ENCODE data around the gene HDLBP.
"Not testable (repeated sequence)": the region's sequence is repeated elsewhere in the genome, so short reads cannot be mapped to it uniquely, and the experiment has no call there.

HDLBP gene

DNA sequence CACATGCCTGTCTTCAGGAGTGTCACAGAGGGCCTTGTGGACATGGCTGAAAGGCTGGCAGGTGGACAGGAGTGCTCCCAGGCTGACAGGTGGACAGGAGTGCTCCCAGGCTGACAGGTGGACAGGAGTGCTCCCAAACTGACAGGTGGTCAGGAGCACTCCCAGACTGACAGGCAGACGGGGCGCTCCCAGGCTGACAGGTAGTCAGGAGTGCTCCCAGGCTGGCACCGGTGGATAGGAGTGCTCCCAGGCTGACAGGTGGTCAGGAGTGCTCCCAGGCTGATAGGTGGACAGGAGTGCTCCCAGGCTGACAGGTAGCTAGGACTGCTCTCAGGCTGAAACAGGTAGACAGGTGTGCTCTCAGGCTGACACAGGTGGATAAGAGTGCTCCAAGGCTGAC lies 110.4 kb downstream of the HDLBP start:
- no peak for DNase-seq

DNA sequence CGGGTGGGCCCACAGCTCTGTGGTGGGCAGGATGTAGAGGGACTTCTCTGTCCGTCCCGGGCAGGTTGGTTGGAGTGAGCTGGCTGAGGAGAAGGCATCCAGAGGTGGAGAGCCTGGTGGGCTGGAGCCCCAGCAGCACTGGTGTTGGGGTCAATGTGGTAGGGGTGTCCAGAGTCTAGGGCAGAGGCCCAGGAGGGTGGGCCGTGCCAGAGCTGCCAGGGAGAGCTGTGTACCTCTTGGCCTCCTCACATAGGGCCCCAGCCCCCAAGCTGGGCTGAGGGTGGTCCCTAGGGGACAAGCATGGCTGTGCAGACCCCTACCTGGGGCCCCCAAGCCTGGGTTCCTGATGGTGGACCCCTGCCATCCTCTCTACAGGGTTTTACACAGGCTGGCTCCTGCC lies 111.0 kb downstream of the HDLBP start:
- no peak for DNase-seq

DNA sequence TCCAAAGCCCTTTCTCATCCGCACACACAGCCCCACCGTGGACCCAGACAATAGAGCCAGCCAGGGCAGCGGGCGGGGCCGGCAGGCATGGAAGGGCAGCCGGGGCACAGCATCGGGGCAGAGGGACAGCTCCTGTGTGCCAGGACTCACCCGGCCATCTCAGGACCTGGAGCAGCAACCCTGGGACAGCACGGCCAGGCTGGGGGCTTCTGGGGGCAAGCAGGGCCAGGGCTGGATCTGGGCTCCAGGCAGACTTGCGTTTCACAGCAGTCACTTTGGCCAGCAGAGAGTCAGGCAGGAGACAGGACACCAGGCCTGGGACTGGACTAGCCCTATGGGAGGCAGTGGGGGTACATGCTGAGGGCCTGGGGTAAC lies 111.5 kb downstream of the HDLBP start:
- DNase-seq: no peak

DNA sequence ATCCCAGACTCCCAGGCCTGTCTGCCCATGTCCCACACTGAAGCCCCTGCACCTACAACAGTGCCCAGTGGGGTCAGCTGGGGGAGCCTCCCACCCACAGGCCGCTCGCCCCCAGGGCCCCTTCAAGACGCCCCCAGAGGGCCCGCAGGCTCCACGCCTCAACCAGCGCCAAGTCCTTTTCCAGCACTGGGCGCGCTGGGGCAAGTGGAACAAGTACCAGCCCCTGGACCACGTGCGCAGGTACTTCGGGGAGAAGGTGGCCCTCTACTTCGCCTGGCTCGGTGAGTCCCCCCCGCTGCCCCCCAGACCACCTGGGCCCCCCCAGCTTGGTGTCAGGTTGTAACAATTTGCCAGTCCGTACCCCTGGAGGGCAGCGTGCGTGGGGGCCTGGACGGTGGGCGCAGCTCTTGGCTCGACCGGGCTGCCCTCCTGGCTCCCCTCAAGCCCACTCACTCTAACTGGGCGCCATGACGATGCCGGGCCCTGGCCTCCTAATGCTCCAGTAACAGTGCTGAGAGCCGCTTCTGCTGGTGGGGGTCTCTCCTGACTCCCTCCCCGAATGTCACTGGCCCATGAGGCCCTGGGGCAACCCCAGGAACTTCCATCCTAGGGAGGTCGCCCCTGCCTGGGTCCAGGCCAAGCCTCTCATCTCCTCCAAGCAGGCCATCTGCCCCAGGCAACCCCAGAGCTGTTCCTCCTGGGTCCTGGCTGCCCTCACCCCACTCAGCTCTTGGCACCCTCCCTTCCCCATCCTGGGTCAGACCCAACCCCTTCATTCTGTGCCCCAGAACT lies 112.1 kb downstream of the HDLBP start:
- no peak for DNase-seq

DNA sequence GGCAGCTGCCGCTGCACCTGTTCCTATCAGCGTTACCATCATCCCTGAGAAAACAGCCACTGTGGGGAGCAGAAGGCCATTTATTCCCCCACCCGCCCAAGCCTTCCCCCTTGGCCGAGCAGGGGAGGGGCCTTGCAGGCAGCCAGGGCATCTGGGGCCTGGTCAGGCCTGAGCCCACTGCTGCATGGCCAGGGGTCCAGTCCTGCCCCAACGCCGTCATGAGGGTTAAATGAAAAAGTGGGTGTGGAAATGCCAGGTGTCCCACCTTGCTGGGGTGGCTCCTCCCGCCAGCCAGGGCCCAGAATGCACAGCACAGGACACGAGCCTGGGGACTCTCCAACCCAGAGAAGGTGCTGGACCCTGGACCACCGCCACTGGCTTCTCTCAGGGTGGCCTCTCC lies 112.8 kb downstream of the HDLBP start:
- no peak for DNase-seq

DNA sequence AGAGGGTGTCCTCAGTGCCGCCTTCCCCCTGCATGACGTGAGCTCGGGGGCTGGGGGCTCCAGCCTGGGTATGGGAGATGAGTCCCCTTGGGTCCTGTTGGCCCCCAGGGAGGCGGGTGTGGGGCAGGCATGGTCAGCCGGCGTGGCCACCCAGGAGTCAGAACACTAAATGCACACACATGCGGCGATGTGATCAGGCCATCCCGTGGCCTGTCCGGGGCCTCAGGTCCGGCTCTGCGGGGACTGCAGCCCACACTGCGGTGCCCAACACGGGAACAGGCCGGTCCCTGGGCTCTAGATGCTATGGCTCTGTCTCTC lies 113.2 kb downstream of the HDLBP start:
- no peak for DNase-seq

DNA sequence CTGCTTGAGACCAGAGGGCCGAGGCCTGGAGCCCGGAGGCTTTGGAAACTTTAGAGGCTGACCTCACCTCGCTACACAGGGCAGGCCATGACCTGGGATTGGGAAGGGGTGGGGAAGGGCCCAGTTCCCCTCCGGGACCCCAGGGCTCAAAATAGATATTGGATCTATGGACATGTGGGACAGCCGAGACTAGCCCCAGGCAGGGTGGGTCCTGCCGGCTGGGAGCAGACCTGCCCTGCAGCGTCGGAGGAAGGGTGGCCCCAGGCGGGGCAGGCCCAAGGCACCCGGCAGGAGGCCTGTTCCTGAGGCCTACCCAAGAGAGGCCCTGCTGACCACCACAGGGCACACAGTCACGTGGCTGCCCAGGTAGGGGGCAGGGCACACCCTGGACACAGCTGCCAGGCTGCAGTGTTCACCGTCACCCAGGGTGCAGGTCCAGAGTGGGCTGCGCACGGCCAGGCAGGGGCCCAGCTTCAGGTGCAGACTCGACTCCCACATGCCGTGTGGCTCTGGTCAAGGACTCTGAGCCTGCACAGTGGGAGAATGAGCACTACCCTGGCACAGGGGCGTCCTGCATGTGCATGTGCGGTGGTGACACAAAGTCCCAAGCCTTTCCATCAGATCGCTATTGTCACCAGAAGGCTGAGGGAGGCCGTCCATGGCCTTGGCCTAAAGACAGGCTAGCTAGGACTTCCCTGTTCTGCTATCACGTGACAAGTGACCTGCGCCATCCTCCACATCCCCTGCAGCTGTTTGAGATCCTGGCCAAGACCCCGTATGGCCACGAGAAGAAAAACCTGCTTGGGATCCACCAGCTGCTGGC lies 113.8 kb downstream of the HDLBP start:
- no peak for DNase-seq

DNA sequence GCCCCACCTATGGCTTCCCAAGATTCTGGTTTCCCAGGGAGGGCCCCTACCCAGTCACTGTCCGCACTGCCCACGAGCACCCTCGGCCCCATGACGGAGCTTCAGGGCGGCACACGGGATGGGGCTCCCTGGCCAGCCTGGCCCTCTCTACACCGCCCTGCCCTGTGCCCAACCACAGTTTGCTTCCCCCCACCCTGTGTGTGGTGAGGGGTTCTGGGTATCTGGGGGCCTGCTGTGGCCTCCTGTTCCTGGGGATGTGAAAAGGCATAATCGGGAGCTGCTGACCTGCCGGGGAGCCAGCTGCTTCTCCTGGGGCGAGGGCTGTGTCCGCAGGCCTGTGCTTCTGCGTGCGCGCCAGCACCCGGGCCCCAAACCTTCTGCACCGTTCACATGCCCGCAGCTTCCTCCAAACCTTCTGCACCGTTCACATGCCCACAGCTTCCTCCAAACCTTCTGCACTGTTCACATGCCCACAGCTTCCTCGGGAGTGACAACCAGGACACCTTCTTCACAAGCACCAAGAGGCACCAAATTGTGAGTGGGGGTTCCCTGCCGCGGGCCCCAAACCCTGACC lies 114.6 kb downstream of the HDLBP start:
- DNase-seq: no peak

DNA sequence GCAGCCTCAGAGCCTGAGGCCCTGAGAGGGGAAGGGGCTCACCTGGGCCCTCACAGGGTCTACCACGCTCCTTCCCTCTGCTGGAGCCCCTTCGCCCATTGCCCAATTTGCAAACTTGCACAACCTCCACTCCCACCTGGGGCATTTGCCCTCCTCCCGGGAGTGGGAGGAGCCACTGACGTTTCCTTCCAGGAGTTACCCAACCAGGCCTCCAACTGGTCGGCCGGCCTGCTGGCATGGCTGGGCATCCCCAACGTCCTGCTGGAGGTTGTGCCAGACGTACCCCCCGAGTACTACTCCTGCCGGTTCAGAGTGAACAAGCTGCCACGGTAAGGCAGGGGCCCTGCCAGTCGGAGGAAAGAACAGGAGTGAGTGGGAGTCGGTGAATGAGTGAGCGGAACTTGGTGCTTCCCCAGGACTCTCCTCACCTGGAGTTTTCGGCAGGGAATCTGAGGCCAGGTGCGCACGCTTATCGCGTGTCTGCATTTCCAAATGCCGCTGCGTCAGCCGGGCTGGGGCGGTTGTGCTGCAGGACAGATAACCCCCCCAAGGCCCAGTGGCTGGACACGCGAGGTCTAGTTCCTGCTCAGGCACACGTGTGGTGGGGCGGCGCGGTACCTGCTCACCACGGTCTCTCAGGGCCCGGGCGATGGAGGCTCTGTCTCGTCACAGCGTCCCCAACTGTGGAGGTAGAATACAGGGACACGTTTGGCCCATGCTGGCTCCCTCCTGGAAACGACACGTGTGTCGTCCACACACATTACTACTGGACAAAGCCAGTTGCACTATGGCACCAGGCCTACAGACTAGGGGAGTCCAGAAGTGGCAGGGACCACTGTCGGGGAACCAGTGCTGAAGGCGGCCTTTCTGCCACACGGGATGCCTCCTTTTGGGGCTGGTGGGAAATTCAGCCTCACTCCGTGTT lies 115.3 kb downstream of the HDLBP start:
- DNase-seq: no peak

DNA sequence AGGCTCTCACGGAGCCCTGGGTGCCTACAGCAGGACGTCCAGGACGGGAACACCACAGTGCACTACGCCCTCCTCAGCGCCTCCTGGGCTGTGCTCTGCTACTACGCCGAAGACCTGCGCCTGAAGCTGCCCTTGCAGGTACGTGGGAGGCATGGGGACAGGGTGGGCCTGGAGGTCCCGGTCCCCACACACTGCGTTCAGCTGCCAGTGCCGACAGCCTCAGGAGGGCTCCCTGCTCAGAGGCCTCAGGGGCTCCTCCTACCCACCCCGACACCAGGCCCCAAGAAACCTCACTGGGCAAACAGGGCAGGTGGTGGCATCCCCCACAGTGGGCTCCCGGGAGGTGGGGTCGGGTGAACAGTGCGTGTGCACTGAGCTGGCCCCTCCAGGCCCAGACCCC lies 116.2 kb downstream of the HDLBP start:
- DNase-seq: no peak

DNA sequence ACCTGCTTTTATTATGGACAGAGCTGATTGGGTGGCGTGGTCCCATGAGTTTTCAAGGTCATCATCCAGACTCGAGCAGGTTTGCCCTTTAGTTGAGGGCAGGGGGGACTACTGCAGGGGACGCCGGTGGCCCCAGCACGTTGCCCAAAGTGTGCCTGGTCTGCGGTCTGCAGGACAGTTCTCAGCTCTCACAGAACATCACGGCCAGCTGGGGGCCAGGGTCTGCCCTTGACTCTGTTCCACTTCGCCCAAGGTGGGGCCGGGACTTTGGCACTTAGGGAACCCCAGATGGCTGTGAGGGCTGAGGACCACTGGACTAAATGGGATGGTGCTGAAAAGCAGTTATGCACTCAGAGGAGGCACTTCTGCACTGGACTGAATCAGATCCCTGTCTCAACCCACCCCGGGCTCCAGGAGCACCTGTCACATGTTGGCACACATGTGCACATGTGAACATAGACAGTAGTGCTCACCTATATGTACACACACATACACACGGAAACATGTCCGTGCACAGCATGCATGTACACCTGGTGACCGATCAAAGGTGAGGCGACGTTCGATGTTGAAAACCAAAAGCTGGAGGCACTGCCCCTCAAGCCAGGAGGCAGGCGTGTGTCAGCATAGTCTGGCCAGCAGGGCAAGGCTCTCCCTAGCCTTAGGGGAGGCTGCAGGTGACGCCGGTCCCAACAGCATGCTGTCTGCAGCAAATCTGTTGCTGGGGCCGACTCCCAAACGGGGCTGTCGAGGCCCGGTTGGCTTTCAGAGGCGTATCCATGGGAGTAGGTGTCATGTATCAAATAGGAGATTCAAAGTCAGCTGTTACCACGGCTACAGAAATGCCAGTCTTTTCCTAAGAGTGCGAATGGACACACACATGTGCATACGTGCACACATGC lies 116.8 kb downstream of the HDLBP start:
- DNase-seq: no peak

DNA sequence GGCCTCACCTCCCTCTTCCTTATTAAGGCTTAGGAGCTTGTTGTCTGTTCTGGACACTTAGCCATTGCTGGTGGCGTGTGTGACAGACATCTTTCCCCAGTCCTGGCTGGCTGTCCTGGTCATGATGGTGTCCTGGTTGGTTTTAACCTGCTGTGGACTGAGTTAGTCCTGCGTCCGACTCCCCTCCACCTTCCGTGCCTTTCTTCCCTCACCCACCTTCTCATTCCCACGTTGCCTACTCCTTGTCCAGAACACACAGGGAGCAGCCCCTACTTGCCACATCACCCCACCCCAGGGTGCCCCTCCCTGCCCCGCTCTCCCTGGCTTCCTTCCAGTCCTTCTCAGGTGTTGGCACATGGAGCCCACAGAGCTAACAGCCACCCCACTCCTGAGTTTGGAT lies 117.5 kb downstream of the HDLBP start:
- no peak for DNase-seq

DNA sequence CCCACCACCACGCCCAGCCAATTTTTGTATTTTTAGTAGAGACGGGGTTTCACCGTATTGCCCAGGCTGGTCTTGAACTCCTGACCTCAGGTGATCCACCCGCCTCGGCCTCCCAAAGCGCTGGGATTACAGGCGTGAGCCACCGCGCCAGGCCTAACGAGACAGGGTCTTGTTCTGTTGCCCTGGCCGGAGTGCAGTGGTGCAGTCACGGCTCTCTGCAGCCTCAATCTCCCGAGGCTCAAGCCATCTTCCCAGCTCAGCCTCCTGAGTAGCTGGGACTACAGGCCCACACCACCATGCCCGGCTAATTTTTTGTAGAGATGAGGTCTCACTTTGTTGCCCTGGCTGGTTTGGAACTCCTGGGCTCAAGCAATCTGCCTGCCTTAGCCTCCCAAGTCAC lies 118.2 kb downstream of the HDLBP start:
- not testable (repeated sequence) for DNase-seq

DNA sequence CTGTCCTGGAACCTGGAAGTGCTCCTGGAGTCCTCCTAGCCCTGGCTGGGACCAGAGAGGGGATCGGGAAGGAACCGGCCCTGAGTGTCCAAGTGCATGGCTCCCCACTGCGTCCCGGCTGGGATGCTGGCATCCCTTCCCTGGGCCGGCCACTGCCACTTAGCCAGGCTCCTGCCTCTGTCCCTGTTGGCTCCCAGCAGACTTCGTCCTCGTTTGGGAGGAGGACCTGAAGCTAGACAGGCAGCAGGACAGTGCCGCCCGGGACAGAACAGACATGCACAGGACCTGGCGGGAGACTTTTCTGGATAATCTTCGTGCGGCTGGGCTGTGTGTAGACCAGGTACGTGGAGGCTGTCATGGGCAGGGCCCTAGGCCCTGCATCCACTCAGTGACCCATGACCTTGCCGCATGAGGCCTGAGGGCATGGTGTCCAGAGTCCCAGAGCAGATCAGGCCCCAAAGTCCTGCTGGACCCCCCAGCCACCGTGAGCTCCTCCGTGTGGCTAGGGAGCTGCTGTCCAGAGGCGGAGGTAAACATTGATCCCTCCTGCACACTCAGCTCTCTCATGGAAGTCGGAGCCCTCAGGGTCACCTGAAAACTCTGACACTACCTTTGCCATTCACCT lies 119.9 kb downstream of the HDLBP start:
- DNase-seq: no peak

DNA sequence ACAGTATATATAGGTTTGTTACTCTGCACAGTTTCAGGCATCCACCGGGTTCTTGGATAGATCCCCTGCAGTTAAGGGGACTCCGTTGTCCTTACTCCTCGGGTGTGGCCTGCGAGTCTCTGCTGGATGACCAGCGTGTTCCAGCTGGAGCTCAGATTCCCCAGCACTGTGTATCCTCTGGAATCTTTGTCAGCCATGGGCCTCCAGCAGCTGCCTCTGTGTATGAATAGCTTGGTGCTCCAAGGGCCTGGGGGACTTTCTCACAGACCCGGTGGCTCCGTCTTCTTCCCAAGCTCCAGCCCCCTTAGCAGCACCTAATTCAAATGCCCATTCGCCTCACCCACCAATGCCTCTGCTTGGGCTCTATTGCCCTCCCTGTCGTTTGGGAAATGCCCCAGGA lies 120.7 kb downstream of the HDLBP start:
- DNase-seq: no peak

DNA sequence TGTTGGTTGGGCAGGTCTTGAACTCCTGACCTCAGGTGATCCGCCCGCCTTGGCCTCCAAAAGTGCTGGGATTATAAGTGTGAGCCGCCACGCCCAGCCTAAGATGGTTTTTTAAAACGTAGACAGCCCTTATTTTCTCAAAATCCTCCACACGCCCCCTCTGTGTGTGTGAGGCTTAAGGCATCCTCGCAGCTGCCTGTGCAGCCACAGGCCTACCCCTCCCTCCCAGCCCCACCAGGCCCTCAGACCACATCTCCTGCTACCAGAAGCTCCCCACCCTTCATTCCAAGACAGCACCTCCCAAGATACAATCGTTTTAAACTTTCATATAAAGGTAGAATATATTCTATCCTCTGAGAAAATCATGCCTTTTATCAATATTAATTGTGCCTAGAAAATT lies 122.2 kb downstream of the HDLBP start:
- no peak for DNase-seq

DNA sequence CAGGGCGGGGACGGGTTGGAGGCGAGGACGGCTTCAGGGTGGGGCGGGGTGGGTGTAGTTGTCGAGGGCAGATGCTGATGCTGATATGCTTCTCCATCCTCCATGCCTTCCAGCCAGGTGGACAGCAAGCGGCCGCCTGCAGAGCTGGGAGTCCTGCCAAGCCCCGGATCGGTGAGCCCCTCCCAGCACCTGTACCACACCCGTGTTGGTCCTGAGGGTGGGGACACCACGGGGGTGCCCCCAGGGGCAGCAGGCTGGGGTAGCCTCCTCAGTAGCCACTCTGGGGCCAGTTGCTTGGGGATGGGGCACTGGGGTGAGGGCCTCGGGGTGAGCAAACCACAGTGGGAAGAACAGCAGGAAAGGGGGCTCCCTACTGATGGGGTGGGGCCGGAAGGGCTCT lies 124.4 kb downstream of the HDLBP start:
- peak; percentile 16 for DNase-seq

DNA sequence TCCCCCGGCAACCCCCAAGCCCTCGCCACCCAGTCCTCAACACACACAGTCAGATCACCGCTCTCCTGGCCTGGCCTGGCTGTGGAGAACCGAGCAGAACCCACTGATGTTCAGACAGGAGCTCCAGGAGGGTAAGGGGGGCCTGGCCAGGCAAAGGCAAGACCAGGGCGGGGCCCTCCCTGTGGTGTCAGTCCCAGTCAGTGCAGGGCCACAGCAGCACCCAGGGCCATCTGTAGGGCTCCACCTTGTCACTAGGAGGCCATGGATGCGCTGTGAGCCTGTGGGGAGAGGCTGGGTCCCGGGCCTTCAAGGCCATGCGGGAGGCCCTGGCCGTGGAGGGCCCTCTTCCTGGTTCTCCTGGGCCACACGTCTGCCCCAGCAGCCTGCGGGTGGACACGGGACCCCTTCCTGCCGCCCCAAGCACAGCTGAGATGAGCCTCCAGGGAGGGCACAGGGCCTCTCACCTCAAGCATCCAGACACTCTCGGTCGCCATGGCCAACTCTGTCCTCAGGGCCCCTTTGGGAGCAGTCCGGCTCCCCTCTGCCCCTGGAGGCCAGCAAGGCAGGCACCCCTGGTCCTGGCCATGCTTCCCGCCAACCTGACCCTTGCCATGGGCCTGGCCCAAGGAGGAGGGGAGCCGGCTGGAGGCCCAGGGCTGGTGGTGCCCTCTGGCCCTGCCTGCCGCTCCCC lies 125.0 kb downstream of the HDLBP start:
- DNase-seq: no peak

DNA sequence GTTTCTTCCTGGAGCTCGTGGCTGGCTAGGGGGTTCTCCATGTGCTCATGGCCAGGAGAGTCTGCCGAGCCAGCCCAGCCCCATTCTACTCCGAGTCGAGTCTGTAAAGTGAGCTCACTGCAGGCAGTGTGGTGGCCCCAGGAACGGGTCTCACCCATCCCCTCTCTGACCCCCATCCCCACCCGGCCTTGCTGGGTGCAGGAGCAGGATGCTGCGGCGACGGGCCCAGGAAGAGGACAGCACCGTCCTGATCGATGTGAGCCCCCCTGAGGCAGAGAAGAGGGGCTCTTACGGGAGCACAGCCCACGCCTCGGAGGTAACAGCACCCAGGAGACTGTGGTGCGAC lies 125.6 kb downstream of the HDLBP start:
- DNase-seq: no peak

DNA sequence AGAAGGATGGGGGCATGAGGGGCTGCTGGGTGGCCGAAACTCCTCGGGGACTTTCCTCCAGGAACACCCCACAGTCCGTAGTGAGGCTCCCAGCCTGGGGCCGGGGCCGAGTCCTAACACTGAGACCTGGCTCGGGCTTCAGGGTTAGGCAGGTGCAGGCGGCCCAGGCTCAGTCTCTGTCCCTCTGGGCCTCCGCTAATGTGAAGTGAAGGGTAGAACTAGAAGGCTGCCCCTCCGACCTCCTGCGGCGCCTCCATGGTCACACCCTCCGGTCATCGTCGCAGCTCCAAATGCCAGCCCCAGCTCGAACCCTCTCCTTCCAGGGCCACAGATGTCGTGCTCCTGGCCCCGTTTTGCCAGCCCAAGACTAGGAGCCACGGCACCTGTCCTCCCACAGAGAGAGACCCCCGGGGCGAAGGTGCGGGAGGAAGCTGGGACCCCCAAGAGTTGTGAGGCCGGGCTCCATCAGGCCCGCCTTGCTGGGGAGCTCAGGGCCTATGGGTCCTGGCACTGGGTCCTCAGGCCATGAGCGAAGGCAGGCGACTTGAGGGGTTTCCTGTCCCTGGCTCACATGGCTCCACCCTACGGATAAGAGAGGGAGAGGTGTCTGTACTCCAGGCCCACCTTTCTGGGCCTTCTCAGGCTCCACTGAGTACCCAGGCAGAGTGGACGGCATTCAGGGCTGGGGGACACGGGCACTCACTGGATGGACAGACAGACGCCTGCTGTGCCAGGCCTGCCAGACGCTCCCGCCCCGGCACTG lies 126.2 kb downstream of the HDLBP start:
- no peak for DNase-seq

Measured in NCI-H345 (cell line).